ELR (cell line): ENCODE measurements around the gene RTN4.
"Not testable (repeated sequence)": the region's sequence is repeated elsewhere in the genome, so short reads cannot be mapped to it uniquely, and the experiment has no call there.

Experiments used
- DNase-seq: peaks from one replicate; pipeline ENCODE4 v3.0.0-alpha.2; 2015; ENCODE audit warnings: low read depth

RTN4 gene

DNA sequence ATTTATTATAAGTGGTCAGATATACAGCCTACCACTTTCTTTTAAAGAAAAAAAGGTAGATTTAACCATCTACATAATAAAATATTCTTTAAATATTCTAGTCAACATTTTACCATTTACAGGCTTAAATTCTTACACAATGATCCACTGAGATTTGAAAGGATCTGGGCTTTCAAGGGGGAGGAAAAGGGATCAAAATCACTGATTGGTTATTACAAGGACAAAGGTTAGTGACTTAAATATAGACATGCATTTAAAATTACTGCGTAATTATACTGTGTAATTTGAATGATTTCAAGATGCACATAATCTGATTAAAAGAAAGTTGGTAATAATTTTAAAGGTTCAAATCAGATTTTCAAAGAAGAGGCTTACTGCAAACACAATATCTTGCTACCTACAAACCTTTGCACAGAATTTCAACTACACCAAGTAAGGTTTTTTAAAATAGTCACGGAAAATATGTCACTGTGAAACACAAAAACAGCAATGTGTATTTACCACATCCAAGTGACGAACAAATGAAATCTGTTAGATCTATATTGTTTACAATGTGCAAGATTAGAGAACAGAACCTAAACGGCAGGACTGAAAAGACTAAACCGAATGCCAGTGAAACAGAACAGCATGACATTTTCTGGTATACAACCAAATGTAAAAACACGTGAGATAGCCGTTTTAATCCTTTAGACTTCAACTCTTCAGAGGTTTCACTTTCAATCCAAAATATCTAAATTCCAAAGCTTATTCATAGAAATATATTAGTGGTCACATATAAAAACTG lies 40.8 kb downstream of the RTN4 start:
- no peak for DNase-seq

- DNase-seq, result no peak
Observed at GRCh38 chr2:55006306-55006705, 43.9 kb downstream of the RTN4 start.

GRCh38 chr2:55003706-55004639 lies 46.3 kb downstream of the RTN4 start:
- no peak for DNase-seq

DNA sequence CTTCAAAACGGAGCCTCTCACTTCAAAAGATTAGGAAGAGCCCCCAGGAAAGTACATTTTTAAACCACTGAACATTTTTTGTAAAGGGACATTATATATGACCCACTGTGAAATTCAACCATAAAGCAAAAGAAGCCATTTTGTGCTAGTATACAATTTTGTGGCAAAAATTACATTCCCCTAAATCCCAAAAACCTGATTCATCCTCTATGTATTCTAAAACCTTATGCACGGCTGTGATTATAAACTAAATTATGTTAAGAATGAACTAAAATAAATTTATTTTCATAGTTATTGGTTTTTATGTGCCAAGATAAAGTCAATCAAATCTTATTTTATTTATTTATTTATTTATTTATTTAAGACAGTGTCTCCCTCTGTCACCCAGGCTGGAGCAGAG lies 48.5 kb downstream of the RTN4 start:
- peak; percentile 30 for DNase-seq

DNA sequence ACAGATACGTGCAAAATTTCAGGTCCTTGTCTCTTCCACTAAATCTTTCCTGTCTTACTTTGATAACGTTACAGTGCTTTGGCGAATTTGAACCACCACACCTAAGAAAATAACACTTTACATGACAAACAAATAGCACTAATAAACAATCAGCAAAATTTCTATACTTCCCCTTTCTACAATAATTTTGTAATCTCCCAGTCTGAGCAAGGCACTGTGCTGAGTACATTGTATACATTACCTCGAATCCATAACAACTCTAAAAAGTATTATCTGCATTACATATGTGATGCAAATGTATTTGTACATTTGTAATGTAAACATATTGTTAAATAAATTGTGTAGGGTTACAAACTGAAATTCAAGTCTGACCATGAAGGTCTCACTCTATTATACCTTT lies 49.9 kb downstream of the RTN4 start:
- no peak for DNase-seq

DNA sequence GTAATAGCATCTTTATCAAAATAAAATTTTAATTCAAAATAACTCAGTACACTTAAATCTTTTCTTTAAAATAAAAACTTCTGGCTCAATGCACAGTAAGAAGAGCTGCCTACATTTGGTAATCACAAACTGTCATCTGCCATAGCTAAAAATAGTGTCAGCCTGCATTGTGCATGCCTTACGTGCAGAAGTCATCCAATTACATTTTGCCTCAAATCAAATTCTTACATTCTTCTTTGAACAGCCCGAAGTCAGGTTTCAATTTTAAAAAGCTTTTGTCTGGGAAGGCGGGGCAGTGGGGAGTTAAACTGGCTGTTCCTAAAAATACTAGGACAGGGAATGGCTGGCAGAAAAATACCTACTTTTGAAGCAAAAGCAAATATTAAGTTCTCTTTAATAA lies 51.1 kb downstream of the RTN4 start:
- peak; percentile 55 for DNase-seq

DNA sequence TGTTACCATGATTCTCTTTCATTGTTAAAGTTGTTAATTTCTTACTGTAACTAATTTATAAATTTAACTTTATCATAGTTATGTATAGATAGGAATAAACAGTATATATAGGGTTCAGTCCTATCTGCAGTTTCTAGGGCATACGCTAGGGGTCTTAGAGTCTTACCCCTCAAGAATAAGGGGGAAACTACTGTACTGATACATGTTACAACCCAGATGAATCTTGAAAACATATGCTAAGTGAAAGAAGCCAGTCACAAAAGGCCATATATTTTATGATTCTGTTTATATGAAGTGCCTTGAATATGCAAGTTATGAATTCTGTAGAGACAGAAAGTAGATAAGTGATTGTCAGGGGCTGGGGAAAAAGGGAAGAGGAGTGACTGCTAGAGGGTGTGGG lies 52.4 kb downstream of the RTN4 start:
- no peak for DNase-seq

DNA sequence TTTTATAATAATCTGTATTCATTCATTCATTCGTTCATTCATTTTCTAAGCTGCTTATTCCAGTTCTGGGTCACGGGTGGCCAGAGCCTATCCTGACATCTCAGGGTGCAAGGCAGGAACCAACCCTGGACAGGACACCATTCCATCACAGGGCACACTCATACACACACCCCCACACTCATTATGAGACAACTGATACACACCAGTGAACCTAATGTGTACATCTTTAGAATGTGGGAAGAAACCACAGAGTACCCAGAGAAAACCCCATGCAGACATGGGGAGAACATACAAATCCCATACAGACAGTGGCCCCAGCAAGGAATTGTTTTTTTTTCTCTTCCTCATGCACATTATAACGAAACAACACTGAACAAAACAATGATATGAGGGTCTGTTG lies 54.7 kb downstream of the RTN4 start:
- DNase-seq, result no peak

DNA sequence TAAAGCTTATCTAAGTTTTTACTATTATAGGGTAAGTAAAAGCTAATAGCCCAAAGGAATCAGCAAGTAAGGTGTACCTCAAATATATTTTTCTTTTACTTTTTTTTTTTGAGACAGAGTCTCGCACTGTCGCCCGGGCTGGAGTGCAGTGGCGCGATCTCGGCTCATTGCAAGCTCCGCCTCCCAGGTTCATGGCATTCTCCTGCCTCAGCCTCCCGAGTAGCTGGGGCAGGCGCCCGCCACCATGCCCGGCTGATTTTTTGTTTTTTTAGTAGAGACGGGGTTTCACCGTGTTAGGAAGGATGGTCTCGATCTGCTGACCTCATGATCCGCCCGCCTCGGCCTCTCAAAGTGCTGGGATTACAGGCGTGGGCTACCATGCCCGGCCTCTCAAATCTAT lies 59.6 kb downstream of the RTN4 start:
- DNase-seq, result not testable (repeated sequence)

- DNase-seq, result no peak
Observed at GRCh38 chr2:54988612-54989011, 61.6 kb downstream of the RTN4 start.

GRCh38 chr2:54986264-54986663 lies 64.0 kb downstream of the RTN4 start:
- no peak for DNase-seq

- DNase-seq, result peak; percentile 64
Observed at GRCh38 chr2:54984476-54984875, 65.8 kb downstream of the RTN4 start.

DNA sequence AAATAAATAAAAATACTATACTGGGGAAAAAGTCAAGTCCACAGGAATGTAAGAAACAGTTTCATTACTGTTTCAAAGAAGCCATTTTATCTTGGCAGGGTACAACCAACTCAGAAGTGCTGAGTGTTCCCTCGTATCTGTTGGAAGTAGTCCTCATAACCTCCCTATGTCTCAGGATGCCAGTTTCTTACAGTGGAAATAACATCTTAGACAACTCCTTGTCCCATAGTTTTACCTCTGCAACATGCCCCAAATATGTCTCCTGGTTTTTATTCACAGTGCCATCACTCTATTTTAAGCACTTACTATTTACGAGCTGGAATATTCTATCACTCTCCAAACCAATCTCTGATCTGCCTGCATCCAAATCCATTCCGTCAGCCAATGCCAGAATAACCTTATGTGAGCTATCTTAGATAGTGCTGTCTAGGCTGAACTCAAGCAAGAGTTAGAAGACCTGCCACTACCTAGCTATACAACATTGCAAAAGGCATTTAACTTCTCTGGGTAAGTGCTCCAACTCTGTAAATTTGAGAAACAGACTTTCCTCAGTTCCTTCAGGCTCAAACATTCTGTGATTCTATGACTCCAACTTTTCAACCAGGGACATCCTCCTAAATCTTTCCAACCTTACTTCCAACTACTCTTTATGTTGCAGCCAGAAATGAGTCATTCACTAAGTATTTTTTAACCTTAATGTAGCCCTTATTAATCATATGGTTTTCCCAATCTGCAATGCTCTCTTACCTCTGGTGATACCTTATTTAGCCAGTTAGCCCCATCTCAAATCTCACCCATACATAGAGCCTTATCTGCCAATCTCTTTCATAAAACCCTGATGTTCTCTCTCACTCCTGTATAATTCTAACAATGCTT lies 66.7 kb downstream of the RTN4 start:
- peak; percentile 83 for DNase-seq

DNA sequence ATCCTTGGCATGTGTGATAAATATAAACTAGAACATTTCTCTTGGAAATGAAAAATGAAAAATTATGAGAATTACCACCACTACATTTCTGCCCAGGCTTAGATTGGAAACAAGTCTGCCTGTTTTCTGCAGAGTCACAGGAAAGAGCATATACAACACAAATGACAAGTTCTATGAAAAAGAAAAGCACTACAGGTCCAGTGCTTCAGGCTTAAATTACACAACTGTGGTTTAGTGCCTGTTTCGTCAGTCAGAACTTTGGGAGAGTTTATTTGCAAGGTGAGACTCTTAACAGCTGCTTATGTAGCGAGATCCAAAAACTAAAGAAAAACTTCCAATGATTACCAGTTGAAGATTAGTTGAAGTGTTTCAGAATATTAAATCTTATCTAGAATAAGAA lies 68.9 kb downstream of the RTN4 start:
- no peak for DNase-seq

DNA sequence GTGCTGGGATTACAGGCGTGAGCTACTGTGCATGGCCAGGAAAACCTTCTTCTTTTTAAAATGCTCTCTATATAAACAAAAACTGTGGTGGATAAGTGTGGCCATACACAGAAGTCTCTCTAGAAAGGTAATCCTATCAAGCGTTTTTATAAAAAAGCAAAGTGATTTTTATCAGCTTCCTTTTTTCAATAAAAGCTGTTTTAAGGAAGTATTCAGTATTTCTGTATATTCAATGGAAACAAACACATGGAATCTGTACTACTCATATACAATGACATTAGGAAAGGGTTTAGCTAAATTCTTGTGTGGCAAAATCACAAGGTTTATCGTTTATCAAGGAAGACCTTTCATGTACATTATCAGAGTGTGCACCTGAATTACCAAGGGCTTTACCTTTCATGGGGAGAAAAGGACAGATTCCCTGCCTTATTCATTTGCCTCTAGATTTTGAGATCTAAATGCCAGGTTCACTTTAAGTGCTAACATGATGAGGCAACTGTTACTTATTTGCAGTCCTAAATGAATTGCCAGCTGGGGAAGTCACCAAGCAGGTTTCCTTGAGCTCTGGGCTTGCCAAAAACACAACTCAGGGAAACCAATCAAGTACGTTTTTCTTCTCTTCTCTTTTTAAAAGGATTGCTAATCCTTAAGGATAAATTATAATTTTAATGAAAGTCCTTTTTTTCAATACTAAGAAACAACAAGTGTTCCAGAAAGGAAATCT lies 70.8 kb downstream of the RTN4 start:
- DNase-seq, result no peak

- no peak for DNase-seq
Observed at GRCh38 chr2:54977149-54977548, 73.1 kb downstream of the RTN4 start.

GRCh38 chr2:54975598-54976492 lies 74.4 kb downstream of the RTN4 start:
- no peak for DNase-seq

GRCh38 chr2:54975175-54975574 lies 75.1 kb downstream of the RTN4 start:
- DNase-seq, result no peak

DNA sequence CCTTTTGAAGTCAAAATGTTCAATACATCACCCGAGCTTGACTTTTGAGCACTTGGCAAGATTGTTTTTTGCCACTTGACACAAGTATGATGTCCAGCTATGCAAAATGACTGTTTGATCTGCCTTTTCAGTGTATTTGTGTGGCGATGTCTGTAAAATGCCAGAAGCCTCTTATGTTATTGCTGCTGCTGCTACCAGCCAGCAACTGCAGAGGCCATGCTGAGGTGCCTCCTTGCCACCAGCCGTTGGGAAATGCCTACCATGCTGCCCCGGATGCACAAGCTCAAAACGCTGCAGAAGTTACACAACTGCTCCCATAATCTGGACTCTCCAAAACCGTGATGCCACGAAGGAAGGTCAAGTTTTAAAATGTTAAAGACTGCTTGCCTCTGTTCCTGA lies 80.3 kb downstream of the RTN4 start:
- no peak for DNase-seq

- no peak for DNase-seq
Observed at GRCh38 chr2:54969295-54969939, 80.8 kb downstream of the RTN4 start.
